HTR-8/SVneo (cell line): ENCODE results near the gene MAFB.
A peak's percentile ranks its signal among the peaks of the same experiment; 100 is the strongest.

ENCODE experiments used
- DNase-seq: peaks from one replicate; pipeline ENCODE4 v3.0.0; 2011; ENCODE audit warnings: low spot score, mixed read lengths; ENCODE audit not compliant: insufficient read length
- FAIRE-seq: peaks from 2 replicates; lab custom pipeline; 2011; peaks lifted over from hg19 to GRCh38; lab: Jason Lieb, UNC

MAFB gene

DNA sequence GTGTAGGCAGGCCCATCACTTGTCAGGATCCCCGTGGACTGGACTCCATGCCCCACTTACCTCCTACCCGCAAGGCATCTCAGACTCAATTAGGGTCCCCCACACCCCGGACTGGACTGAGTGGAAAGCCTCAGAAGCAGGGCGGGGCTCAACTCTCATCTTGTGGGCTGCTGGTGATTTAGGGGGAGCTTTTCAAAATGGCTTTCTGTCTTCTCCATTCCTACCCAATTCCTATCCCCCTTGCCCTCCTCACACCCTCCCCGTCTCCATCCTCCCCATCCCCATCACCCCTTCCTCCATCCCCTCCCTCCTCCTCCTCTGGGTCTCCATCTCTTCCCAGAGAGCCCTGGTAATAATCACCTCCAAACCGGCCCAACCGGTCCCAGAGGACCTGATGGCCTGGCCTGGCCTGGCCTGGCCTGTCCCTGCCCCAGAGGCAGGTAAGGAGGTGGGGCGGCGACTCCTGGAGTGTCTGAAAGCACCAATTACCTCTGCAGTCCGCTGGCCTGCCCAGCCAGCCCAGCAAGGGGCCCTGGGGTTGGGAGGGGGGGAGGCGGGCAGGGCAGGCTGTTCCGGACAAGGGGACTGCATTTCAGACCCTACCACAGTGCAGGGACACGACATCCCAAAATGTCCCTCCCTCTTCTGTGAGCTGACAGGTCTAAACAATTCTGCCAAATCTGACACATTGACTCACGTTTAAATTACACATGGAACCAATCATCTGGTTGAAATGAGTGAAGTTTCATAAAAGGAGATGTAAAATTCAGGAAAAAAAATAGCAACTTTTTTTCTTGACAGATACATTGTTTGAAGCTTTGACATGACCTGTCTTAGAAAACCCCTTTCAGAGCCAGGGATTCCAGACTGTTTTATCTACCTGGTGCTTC lies 24.8 kb downstream of the MAFB start:
- FAIRE-seq (no peak), DNase-seq (no peak)

DNA sequence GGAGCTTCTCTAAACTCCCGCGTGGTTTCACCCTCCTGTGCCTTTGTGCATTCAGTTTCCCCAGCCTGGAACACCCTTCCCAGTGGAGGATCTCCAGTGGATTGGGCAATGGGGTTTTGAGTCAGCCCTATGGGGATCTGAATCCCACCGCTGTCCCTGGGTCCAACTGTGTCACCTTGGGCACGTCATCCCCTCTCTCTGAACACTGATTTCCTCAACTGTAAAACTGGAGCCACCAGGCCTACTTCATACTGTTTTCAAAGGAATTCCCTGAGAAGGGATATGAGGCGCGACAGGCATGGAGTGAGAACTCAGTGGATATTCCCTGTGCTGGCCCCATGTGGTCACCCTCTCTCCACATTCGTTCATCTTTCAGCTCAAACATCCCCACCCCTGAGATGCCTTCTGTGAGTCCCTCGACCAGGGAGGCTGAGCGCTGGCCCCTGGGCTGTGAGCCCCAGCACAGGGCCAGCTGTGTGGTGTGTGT lies 25.7 kb downstream of the MAFB start:
- peak; percentile 26 for FAIRE-seq
- DNase-seq, result no peak

DNA sequence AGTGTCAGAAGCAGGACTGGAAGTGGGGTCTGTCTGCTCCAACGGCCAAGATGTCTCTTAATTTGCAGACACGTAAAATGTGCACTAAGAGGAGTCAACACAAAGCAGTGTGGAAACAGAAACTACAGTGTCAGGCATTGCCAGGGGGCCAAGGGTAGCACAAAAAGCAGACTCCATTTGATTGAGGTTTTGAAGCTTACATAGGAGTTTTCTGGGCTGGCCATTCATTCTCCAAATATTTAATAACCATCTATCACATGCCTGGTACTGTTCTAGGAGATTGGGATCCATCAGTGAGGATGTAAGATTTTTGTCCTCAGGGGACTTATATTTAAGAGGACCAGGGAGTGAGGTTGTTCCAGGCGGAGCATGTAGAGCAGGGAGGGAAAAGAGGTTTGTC lies 29.5 kb downstream of the MAFB start:
- FAIRE-seq (no peak), DNase-seq (no peak)

DNA sequence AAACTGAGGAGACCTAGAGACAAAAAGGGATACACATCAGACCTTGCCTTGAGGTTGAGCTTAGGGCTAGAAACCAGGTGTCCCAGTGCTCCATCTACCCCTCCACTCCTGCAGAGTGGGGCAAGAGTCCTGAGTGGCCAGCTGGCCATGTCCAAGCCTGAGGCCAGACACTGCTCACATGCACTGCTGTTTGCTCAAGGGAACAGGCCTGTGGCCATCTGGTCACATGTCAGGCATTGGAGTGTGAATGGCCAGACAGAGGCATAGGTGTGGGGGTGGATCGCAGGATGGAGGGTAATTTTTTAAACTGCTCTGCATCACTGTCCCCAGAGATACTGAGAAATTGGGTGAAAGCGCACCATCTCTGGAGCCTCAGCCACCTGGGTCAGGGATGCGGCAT lies 30.5 kb downstream of the MAFB start:
- FAIRE-seq (peak; percentile 4), DNase-seq (no peak)

DNA sequence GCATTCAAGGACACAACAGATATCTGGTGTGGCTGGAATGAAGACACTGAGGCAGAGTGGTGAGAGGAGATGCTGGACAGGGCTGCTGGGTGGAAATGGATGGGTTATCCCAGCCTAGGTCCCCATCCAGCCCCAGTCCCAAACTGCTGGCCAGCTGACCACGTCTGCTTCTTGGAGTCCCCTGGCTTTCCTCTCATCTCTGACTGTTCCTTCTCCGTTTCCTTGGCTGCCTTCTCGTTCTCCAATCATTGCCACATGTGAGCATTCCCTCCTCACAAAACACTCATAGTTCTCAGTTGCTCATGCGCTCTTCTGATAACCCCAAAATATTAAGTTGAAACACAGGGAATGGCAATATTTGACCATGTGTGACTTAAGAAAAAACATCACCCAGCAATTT lies 31.5 kb downstream of the MAFB start:
- DNase-seq (no peak), FAIRE-seq (no peak)

DNA sequence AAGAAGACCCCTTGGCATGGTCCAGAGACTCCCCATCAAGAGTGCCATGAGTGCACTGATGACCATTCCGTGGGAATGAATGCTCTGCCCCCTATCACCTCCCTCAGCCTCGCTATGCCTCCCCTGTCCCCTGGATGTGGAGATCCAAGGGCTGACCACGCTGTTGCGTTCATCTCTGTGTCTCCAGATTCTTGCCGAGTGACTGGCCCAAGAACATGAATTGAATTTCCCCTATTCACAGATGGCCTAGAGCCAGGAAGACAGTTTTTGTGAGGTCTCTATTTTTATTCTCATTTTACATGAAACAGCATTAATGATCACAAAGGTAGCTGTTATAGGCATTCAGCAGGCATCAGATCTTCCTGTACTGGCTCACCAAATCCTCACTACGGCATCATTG lies 33.6 kb downstream of the MAFB start:
- DNase-seq, result no peak
- FAIRE-seq, result no peak

DNA sequence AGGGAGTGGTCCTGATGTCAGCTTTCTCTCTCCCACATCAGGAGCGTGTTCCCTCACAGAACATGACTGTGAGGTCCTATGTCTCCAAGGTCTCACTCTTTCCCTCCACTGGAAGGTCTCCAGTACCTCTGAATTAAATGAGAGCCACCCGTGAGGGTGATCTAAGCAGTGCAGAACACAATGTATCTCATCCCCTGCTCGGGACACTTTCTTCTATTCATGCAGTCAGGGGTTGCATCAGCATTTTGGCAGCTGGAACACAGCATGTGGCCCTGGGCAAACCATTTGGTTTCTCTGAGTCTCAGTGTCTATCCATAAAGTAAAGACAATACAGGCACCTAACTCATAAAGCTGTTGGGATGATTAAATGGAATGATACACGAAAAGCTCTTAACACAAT lies 34.2 kb downstream of the MAFB start:
- DNase-seq (no peak), FAIRE-seq (no peak)

DNA sequence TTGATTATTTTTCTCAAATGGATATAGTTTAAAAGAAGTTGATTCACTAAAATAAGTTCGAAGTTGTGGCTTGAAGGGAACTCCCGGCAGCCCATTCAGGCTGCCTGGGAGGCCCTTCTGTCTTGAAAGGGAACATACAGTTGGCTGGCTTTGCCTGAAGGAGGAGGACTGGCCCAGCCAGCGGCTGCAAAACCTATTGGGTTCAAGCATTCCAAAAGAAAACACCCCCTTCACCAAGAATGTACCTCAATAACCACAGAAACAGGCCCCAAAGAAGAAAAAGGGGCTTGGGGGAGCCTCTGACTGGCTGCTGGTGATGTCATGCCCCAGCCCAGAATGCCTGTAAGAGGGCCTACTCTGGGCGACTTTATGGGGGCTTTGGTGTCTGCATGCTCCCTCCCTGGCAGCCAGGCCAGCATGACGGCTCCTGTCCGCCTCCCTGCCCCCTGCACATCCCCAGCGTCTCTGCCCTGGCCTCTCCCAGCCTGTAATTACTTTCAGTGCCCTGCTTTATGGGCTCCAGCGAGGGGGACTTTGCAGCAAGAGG lies 36.5 kb downstream of the MAFB start:
- DNase-seq (no peak), FAIRE-seq (no peak)

DNA sequence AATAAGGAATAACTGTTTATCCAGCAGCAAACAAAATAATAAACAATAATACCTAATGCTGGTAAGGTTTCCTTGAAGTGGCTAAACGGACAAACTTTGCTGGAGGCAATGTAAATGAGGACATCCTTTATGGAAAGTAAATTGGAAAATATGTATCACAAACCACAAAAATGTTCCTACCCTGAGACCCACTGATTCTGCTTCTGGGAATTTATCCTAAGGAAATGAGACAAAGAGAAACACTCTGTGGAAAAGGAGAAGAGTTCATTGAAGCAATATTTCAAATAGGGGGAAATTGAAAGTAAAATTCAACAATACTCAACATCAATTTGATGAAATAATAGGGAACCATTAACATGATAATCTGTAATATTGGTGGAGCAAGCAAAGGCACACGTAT lies 37.9 kb downstream of the MAFB start:
- peak; percentile 44 for DNase-seq
- FAIRE-seq, result no peak

DNA sequence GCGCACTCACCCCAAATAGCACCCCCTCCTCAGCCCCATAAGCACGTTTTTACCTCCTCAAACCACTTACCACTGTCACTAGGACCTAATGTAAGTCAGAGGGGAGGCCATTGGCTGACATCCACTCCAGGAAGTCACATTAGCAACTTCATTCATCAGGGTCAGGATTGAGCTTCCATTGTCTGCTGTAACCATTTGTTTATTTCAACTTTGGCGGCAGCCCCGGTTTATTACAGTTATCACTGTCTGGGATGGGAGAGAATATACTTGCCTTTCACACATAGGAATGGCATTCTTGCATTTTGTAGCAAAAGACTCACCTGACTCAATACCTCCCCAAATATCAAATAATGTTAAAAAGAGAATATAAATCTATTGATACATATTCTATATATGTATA lies 38.3 kb downstream of the MAFB start:
- DNase-seq (no peak), FAIRE-seq (no peak)

DNA sequence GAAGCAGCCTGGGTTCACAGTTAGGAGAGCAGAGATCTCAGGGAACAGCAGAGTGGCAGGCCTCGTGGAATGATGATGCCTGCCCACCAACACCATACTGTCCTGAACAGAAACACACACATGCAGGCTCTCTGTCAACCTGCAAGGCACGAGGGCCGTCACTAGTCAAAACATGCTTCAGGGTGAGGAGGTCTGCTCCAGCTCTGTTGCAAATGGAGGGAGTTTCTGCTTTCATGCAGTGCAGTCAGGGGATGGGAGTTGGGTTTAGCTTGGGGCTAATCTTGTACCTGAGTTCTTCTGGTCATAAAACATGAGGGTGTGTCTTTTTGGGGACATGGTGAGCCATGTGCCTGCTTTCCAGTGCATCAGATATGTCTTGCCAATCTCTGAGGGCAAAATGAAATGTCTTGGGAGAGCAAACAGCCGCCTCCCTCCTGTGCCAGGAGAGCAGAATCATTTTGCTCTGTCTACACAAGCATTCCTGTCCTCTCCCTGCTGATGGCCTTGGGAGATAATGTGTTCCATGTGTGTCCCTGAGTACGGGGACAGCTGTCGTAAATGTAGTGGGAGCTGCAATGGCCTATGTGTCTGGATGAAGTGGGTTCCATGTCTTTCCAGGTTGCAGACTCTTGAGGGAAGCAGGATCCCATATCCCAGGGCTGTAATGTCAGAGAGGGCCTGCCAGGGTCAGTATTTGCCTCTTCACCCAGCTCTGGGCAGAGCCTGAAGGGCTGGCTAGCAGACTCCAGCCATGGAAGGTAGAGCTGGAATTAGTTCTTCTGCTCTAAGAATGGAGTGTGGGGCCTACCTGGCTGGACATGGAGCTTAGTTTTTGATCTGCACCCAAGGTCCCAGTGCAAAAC lies 40.6 kb downstream of the MAFB start:
- DNase-seq (no peak), FAIRE-seq (peak; percentile 54)

DNA sequence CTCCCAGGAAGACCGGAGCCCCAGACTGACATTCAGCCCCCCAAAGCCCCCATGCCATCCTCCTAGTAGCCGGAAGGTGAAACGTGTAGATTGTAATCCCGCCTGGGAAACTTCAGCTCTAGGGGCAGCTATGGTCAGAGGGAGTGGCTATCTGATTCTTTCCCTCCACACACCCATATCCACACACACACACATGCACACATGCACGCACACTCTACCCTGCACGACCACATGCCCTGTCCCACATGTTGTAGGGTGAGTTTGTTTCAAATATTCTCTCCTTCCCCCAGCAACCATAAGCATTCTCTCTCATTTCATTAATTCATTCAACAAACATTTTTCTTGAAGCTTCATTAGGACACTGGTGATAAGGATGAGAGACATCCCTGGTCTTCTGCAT lies 42.2 kb downstream of the MAFB start:
- DNase-seq, result no peak
- no peak for FAIRE-seq

DNA sequence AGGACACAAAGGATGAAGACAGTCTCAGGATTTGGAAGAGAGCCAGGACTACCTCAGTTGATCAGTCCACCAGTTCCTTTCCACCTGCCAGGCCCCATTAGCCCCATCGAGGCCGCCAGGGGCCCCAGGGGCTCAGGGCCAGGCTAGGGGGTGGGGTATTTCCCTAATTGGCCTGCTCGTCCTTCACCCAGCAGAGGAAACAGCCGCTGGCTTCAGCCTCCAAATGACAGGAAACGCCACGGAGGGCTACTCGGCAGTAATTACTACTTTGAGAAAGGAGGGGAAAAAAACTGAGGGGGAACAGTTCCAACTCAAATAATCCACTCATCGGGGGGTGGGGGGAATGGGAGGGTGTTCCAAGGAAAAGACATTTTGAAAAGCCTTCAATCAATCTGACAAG lies 42.7 kb downstream of the MAFB start:
- no peak for FAIRE-seq
- no peak for DNase-seq

DNA sequence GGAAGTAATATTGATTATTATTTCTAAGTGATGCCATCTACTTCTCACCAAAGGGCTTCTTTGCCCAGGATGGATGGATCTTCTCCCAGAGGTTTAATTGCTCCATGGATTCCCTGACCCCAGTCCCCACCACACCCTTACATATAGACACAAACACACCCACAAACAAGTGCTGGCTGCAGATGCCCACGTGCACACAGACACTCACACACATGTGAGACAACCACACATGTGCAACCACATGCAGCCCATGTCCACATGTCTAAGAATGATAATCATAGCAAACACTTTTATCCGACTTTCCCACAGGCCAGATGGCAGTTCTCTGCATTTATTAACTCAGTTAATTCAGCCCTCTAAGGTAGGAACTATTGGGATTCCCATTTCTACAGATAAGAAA lies 44.2 kb downstream of the MAFB start:
- FAIRE-seq (peak; percentile 20), DNase-seq (no peak)

DNA sequence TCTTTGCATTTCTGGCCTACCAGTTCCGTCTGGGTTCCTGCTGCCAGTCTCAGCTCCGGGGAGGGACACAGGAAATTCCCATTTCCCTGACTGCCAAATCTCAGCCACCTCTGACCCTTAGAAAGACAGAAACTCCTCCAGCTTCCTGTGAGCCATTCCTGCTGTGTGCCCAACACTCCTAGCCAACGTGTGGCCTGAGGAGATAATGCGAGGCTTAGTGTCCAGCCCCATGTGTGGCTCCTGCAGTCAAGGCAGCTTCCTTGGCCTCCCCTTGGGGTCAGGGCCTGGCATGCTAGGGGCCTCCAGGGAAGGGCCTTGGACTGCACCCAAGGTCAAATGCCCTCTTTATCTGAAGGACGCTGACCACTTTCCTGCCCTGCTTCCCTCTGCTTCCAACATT lies 45.1 kb downstream of the MAFB start:
- DNase-seq (no peak), FAIRE-seq (no peak)

DNA sequence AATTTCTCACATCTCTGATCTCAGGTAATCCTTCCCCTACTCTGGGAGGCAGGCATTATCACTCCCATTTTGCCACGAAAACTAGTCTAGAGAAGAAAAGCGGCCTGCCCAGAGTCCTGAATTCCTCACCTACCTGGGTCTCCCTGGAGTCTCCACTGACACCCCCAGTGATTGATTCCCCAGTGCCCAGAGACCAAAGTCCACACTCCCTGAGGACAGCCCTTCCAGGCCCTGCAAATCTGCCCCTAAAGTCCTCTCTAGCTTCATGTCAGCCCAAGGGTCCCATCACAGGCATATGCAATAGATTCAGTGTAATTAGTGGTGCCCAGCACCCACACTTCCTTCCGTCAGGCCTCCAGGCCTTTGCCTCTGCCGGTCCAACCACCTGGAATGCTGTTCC lies 47.2 kb downstream of the MAFB start:
- FAIRE-seq (no peak), DNase-seq (no peak)

DNA sequence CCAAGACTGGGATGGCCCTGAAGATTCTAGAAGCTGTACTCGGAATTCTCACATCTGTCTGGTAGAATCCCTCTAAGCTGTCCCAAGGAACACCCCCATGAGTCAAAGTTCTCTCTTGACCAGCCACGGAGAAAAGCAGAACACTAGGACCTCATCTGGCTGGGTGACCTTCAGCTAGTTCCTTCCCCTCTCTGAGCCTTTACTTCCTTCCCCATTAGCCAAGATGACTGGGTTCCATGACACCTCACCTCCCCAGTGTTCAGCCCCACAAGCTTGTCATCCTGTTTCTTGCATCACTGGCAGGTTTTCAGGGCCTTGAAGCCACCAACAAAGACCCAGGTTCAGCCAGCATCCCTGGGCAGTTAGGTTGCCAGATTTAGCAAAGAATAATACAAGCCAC lies 47.8 kb downstream of the MAFB start:
- DNase-seq, result no peak
- no peak for FAIRE-seq

DNA sequence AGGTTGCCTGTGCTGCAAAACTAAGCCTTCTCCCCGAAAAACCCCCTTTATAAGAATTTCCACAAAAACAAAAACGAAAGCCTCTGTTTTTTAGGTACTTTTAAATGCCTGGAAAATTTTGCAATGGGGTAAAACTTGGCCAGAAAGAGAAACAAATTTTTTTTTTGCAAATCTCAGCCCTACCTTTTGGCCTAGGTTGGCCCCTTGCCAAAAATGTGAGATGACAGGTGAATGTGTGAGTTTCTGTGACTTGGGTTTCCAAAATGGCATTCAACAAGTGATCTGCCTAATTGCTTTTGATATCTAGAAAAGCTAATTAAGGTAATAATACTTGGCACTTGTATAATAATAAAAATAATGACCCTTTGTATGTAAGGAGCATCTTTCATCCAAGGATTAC lies 48.4 kb downstream of the MAFB start:
- DNase-seq (no peak), FAIRE-seq (no peak)

DNA sequence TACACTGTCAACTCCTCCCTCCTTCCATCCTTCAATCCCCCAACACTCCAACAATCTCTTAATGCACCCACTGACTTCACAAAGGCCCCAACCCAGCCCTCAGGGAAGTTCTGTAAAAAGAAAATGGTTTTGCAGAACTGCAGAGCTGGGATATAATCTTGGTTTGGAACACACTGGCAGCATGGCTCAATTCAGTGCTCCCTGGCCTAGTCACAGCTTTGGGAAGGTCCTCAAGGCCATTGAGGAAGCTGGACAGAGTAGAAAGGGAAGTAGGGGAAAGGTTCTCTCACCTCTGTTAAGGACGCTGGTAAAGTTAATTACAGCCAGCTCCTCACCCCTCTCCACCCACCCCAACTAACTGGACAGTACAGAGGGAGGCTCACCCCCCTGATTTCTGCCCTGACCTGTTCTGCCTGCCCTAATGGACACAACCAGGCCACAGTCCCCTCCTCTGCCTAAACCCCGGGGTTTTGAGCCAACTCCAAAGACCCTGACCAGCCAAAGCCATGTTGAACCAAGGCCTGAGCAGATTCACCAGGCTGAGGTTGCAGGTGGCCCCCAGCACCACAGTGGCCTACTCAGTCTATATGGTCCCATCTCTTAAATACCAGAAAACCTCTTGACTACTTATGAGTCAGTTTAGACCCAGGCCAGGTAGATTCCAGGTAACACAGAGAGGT lies 49.2 kb downstream of the MAFB start:
- DNase-seq, result no peak
- FAIRE-seq, result no peak

DNA sequence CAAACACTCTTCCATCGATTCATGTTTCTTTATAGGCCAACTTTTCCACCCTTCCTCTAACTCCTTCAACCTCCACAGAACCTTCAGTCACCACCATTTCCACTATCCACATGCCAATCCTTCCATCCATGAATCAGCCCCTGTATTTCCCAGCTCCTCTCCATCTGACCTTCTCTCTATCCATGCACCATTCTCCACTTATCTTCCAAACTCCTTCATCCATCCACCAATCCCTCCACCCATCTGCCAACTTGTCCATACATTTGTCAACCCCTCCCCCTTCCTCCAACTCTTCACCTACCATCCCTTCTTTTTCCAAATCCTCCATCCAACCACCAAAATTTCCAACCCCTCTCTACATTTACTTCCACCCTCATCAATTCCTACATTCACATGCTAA lies 49.9 kb downstream of the MAFB start:
- DNase-seq (no peak), FAIRE-seq (peak; percentile 13)
